Neural progenitor cell (in vitro differentiated cells): Measurements from ENCODE around the gene EFL1. TPM values are rescaled to one million over a fixed set of nuclear protein-coding genes. Genes with fewer than 3 reads are reported as not detected.
"Not testable (repeated sequence)": the region's sequence is repeated elsewhere in the genome, so short reads cannot be mapped to it uniquely, and the experiment has no call there.

Source experiments
- DNase-seq: peaks from one replicate; pipeline ENCODE4 v3.0.0-alpha.2; 2016; ENCODE audit warnings: low spot score
- H2AFZ ChIP-seq: fragments of 200-600 bp; sonication (generic); replicated peaks from 2 replicates; pipeline ENCODE4 v1.6.1; 2016; ENCODE audit warnings: antibody characterized with exemption
- H3F3A ChIP-seq: fragments of 200-600 bp; sonication (generic); 2 replicates; pipeline ENCODE4 v1.6.1; 2016; ENCODE audit warnings: antibody characterized with exemption, low read depth
- H3K27ac ChIP-seq: fragments of 200-600 bp; sonication (generic); 2 replicates; pipeline ENCODE4 v1.5.1; 2016; ENCODE audit warnings: mild to moderate bottlenecking
- H3K27me3 ChIP-seq: fragments of 200-600 bp; sonication (generic); 2 replicates; pipeline ENCODE4 v1.6.1; 2016; ENCODE audit warnings: mild to moderate bottlenecking, moderate library complexity
- H3K36me3 ChIP-seq: fragments of 200-600 bp; sonication (generic); 2 replicates; pipeline ENCODE4 v1.5.1; 2016
- H3K4me1 ChIP-seq: fragments of 200-600 bp; sonication (generic); 2 replicates; pipeline ENCODE4 v1.6.1; 2016; ENCODE audit warnings: mixed run types
- H3K4me2 ChIP-seq: fragments of 200-600 bp; sonication (generic); 2 replicates; pipeline ENCODE4 v1.6.1; 2016
- H3K4me3 ChIP-seq: fragments of 200-600 bp; sonication (generic); 2 replicates; pipeline ENCODE4 v1.5.1; 2016
- H3K79me2 ChIP-seq: fragments of 200-600 bp; sonication (generic); 2 replicates; pipeline ENCODE4 v1.6.1; 2016; ENCODE audit warnings: low read depth
- H3K9ac ChIP-seq: fragments of 200-600 bp; sonication (generic); 2 replicates; pipeline ENCODE4 v1.6.1; 2016
- H3K9me3 ChIP-seq: fragments of 200-600 bp; sonication (generic); 2 replicates; pipeline ENCODE4 v1.5.1; 2016; ENCODE audit warnings: low read depth
- H4K20me1 ChIP-seq: fragments of 200-600 bp; sonication (generic); 2 replicates; pipeline ENCODE4 v1.6.1; 2016; ENCODE audit warnings: low read depth
- H3K27ac Mint-ChIP-seq: 3 replicates; pipeline ENCODE4 v1.8.0; 2021; ENCODE audit warnings: mixed read lengths
- H3K27me3 Mint-ChIP-seq: 2 replicates; pipeline ENCODE4 v1.8.0; 2022; ENCODE audit warnings: low read depth, mild to moderate bottlenecking, inconsistent platforms, moderate library complexity, mixed read lengths; ENCODE audit not compliant: insufficient read depth
- H3K36me3 Mint-ChIP-seq: 3 replicates; pipeline ENCODE4 v1.8.0; 2021; ENCODE audit warnings: mixed read lengths
- H3K4me1 Mint-ChIP-seq: 3 replicates; pipeline ENCODE4 v1.8.0; 2021; ENCODE audit warnings: mixed read lengths
- H3K4me3 Mint-ChIP-seq: 3 replicates; pipeline ENCODE4 v1.8.0; 2021; ENCODE audit warnings: mild to moderate bottlenecking, moderate library complexity, mixed read lengths
- H3K9me3 Mint-ChIP-seq: 3 replicates; pipeline ENCODE4 v1.8.0; 2020; ENCODE audit warnings: mixed read lengths
- EZH2 ChIP-seq: fragments of 200-600 bp; sonication (generic); IDR thresholded peaks from 2 replicates; pipeline ENCODE4 v1.6.1; 2017; ENCODE audit warnings: antibody characterized with exemption, mild to moderate bottlenecking, moderate library complexity
- EZH2phosphoT487 ChIP-seq: fragments of 200-600 bp; sonication (generic); IDR thresholded peaks from 2 replicates; pipeline ENCODE4 v1.6.1; 2017; ENCODE audit warnings: antibody characterized with exemption
- total RNA-seq: library from RNA; depleted of rRNA; stranded (reverse); fragments of >200 nt; gene quantifications from 2 replicates; pipeline ENCODE4 v1.2.3, GENCODE V29; 2015; ENCODE audit warnings: low replicate concordance
- TF ChIP-seq, protein P1 (sequence below): fragments of 200-600 bp; sonication (generic); IDR thresholded peaks from 2 replicates; pipeline ENCODE4 v1.5.1; 2017; ENCODE audit warnings: antibody characterized with exemption, mild to moderate bottlenecking

The EFL1 gene
- total RNA-seq, 1 donor from 2014 or later, result 42.4 TPM

DNA sequence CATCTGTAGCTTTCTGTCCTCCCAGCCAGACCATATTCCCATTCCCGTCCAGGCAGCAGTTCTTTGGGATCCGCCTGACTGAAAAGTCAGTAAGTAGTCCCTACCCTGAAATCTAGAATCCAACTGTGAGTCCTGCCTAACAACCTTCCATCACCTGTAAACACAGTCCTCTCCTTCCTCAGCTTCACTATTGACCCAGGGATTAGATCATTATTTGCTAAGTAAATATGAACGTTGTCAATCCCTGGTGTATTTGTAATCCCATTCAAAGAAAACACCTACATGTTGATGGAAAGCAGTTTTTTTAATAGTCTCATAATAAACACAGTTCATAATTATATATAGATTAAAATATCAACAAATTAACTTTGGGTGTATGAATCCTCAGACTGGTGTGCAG, 816 bp upstream of the EFL1 start:
- Histone ChIP-seq H3F3A (peaks cover 4% of the 10 kb centered on the region), H4K20me1 (peaks cover 17% of the 10 kb centered on the region), H3K36me3 (no peaks in the 10 kb centered on the region), H3K79me2 (peaks cover 28% of the 10 kb centered on the region), H2AFZ (peak overlapping the region; percentile 97), H3K27me3 (no peaks in the 10 kb centered on the region), H3K9me3 (no peaks in the 10 kb centered on the region), H3K9ac (peak overlapping the region; percentile 24), H3K4me1 (peaks cover 10% of the 10 kb centered on the region), H3K27ac (no peak overlapping the region), H3K4me2 (peak overlapping the region; percentile 99), H3K4me3 (peak overlapping the region; percentile 95)
- Mint-ChIP-seq H3K4me1 (peaks cover 16% of the 10 kb centered on the region), H3K9me3 (no peaks in the 10 kb centered on the region), H3K36me3 (peaks cover 2% of the 10 kb centered on the region), H3K27me3 (no peaks in the 10 kb centered on the region), H3K27ac (no peak overlapping the region), H3K4me3 (peak overlapping the region; percentile 96)
- TF ChIP-seq EZH2 (no peak), EZH2phosphoT487 (no peak)
- TF ChIP-seq, protein P1, sequence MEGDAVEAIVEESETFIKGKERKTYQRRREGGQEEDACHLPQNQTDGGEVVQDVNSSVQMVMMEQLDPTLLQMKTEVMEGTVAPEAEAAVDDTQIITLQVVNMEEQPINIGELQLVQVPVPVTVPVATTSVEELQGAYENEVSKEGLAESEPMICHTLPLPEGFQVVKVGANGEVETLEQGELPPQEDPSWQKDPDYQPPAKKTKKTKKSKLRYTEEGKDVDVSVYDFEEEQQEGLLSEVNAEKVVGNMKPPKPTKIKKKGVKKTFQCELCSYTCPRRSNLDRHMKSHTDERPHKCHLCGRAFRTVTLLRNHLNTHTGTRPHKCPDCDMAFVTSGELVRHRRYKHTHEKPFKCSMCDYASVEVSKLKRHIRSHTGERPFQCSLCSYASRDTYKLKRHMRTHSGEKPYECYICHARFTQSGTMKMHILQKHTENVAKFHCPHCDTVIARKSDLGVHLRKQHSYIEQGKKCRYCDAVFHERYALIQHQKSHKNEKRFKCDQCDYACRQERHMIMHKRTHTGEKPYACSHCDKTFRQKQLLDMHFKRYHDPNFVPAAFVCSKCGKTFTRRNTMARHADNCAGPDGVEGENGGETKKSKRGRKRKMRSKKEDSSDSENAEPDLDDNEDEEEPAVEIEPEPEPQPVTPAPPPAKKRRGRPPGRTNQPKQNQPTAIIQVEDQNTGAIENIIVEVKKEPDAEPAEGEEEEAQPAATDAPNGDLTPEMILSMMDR, result no peak
- peak; percentile 16 for DNase-seq

DNA sequence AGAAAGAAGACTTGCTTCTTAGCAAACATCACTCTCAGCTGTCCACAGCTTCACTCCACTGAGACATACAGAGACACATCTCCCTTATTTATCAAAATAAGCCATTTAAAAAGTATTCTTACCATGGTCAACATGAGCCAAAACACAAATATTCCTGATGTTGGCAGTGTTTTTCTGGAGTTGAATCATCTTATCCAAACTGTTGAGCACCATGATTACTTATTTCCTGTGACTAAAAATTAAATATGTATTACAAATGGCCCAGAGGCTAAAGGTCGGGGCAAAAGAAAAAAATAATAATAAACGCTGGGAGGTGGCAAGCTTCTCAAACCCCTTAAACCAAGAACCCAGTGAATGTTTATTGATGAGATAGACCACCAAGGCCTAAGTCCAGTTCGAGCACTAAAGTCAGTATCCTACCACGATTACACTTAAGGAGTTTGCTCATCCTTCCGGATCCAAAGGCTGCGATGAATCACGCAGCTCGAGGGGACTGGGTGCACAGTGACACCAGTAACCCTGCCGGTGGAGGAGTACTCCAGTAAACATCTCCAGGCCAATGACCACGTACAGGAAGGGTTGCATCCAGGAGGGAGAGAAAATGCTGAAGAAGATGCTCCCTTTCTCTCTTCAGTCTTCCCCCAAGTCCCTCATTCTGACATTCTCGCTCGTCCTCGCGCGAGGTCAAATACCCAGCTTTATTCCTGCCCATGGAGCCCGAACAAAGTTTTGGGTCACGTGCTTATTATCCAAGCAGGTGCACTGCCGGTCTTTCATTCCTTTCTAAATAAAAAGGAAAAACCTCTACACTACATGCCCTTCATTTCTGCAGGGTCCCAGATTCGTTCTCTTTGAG, 740 bp downstream of the EFL1 start:
- Histone ChIP-seq H2AFZ (peak overlapping the region; percentile 97), H3K9ac (peak overlapping the region; percentile 50), H4K20me1 (peaks cover 17% of the 10 kb centered on the region), H3K4me3 (peak overlapping the region; percentile 95), H3K4me2 (peak overlapping the region; percentile 99), H3K79me2 (peaks cover 28% of the 10 kb centered on the region), H3K27ac (peak overlapping the region; percentile 79)
- not testable (repeated sequence) for H3K36me3 ChIP-seq, H3K27ac Mint-ChIP-seq, H3K27me3 Mint-ChIP-seq, H3K4me1 ChIP-seq, H3K27me3 ChIP-seq, H3K36me3 Mint-ChIP-seq, H3K9me3 ChIP-seq, H3K9me3 Mint-ChIP-seq, H3F3A ChIP-seq, DNase-seq
- H3K4me3 Mint-ChIP-seq, result peak overlapping the region; percentile 96
- peaks cover 16% of the 10 kb centered on the region for H3K4me1 Mint-ChIP-seq

DNA sequence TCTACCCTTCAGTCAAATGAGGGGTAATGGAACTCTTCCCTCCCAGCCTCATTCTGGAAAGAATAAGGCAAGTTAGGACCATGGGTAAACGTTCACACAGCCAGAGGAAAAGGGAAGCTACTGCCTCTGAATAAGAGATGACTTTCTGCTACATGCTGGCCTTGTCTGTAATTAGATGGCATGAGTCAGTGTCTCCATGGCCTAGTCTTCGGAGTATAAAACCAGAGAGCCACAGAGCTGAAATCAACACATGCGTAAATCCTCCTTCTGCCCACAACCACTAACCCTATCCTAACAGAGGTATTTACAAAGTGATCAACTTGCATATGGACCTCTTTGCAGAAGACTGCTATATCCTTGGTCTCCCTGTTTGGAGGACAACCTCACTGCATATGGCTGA, 14.3 kb downstream of the EFL1 start:
- not testable (repeated sequence) for H3K4me3 ChIP-seq, H3K27ac Mint-ChIP-seq, H3K9me3 ChIP-seq, H3K4me3 Mint-ChIP-seq, H2AFZ ChIP-seq, H3K79me2 ChIP-seq, H4K20me1 ChIP-seq, H3K4me2 ChIP-seq, H3K36me3 ChIP-seq, H3K4me1 Mint-ChIP-seq, H3K9me3 Mint-ChIP-seq, H3K4me1 ChIP-seq, DNase-seq, H3F3A ChIP-seq, H3K9ac ChIP-seq, H3K27me3 Mint-ChIP-seq, H3K27me3 ChIP-seq, H3K27ac ChIP-seq
- peaks cover 10% of the 10 kb centered on the region for H3K36me3 Mint-ChIP-seq

DNA sequence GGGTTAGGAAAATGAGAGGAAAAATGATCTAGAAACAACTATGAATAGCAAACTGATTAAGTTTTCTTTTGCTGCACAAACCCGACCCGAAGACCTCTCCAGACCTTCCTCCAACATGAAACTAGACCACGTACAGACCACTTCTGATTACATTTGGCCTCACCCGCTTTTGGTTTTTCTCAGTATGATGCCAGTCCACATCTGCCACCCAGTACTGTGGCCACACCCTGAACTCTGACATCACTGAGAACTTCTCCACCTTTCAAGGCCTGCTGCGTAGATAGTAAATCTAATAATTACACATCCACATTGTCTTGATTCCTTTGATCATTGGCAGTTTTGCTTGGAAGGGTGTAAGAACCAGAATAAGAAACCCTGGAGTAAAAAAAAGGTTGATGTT, 16.6 kb downstream of the EFL1 start:
- not testable (repeated sequence) for H3K27ac Mint-ChIP-seq, H3K4me1 ChIP-seq, H2AFZ ChIP-seq, H3K4me3 Mint-ChIP-seq, H3K27me3 Mint-ChIP-seq, H3K36me3 ChIP-seq, H3K9me3 ChIP-seq, H3K4me3 ChIP-seq, H3K4me1 Mint-ChIP-seq, H3K79me2 ChIP-seq, H3K9ac ChIP-seq, H3K4me2 ChIP-seq, H3K27ac ChIP-seq, H4K20me1 ChIP-seq, H3F3A ChIP-seq, H3K9me3 Mint-ChIP-seq, DNase-seq, H3K36me3 Mint-ChIP-seq, H3K27me3 ChIP-seq

DNA sequence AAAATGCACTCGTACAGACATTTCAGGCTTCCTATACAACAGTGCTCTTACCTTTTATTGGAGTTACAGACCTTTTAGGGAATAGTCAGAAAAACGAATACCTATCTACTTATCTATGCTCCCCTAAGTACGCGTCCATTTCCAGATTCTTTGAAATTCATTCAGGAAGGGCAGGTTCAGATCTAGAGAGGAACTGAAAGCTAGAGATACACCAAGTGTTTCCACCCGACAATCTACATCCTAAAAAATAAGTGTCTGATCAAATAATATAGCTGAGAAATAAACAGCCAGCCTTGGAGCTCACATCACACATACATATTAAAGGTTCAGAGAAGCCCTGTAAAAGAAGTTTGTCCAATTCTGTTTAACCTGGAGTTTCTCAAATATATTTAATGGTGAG, 18.9 kb downstream of the EFL1 start:
- H3K27ac Mint-ChIP-seq, H3K4me3 ChIP-seq, H3K4me1 ChIP-seq, H3K9ac ChIP-seq, H3F3A ChIP-seq, H3K27me3 ChIP-seq, H3K27ac ChIP-seq, H3K36me3 ChIP-seq, H2AFZ ChIP-seq, H3K79me2 ChIP-seq, H3K27me3 Mint-ChIP-seq, H3K9me3 ChIP-seq, DNase-seq, H3K9me3 Mint-ChIP-seq, H3K4me1 Mint-ChIP-seq, H3K4me2 ChIP-seq, H4K20me1 ChIP-seq, H3K4me3 Mint-ChIP-seq: not testable (repeated sequence)
- H3K36me3 Mint-ChIP-seq, result peaks cover 16% of the 10 kb centered on the region

DNA sequence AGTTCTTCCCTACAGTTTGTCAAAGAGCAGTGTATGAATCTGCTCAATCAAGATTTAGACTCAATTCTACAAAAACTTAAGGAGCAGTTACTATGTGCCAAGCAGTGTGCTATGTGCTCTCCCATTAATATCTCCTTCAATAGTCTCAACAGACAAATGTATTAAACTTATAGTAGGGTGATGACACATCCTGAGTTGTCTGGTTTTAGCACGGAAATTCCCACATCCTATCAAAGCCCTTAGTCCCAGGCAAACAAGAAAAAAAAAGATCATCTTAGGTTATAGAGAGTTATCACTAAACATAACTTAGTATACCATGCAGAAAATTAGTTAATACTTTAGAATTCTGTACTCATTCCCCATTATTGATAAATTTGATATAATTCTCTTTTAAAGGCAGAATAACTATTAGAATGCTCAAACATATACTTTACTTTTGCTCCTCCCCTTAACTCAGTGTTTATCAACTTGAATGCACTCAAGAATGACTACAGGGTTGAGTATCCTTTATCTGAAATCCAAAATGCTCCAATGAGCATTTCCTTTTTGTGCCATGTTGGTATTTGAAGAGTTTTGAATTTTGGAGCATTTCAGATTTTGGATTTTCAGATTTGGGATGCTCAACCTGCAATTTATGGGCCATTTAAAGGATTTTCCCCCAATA, 20.6 kb downstream of the EFL1 start:
- H3F3A ChIP-seq, H3K4me2 ChIP-seq, H3K27me3 Mint-ChIP-seq, H3K9ac ChIP-seq, H3K27ac Mint-ChIP-seq, H3K9me3 ChIP-seq, H3K79me2 ChIP-seq, DNase-seq, H3K4me3 Mint-ChIP-seq, H2AFZ ChIP-seq, H3K4me1 ChIP-seq, H3K4me3 ChIP-seq, H3K27ac ChIP-seq, H3K36me3 ChIP-seq, H3K4me1 Mint-ChIP-seq, H3K9me3 Mint-ChIP-seq, H4K20me1 ChIP-seq, H3K27me3 ChIP-seq: not testable (repeated sequence)
- peaks cover 19% of the 10 kb centered on the region for H3K36me3 Mint-ChIP-seq
